NCI-H2227 treated with DMSO at 0.1 percent for 48 hours (cell line): ENCODE measurements around the gene MZT2A.
A peak's percentile ranks its signal among the peaks of the same experiment; 100 is the strongest.
"Not testable (repeated sequence)": the region's sequence is repeated elsewhere in the genome, so short reads cannot be mapped to it uniquely, and the experiment has no call there.

Experiments used
- DNase-seq: peaks from one replicate; lab custom pipeline; 2025; lab: John Stamatoyannopoulos, UW

MZT2A gene

DNA sequence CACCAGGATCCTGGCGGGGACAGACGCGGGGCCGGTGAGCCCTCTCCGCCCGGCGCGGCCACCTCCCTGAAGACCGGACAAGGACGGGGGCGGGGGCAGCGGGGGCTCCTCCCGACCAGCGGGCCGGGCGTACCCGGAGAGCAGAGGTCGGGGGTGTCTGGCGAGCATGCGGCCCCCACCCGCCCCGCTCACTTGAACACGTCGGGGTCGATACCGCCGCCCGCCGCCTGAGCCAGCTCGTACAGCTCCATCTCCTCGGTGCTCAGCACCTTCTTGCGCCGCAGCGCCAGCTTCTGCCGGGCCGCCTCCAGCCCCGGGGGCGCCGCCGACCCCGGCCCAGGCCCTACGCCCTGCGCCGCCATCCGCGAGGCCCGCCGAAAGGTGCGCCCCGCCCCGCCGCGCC lies at the start of gene MZT2A:
MZT2A (minus strand) TSS at position 383 of the 403 bp plus-strand sequence; CDS start at position 362, 21 bp downstream.
- not testable (repeated sequence) for DNase-seq

GRCh38 chr2:131538856-131539255 lies 46.7 kb upstream of the MZT2A start:
- not testable (repeated sequence) for DNase-seq

DNA sequence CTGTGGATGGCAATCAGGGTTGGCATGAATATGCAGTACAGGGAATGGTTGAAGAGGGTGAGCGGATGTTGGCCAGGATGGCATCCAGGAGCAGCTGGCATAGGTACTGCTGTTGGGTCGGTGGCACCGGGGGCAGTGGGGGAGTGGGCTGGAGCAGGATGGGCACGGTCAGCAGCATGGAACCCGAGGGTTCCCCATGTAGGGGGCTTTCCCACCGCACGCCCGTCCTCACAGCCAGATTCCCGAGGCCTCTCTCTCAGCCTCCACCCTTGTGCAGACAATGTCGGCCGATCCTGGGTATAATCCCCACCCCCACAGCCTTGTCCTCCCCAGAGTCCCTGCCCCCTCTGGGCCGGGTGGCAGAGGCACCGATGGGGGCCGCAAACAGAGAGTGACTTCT lies 44.6 kb upstream of the MZT2A start:
- not testable (repeated sequence) for DNase-seq

GRCh38 chr2:131535951-131536826 lies 44.0 kb upstream of the MZT2A start:
- not testable (repeated sequence) for DNase-seq

DNA sequence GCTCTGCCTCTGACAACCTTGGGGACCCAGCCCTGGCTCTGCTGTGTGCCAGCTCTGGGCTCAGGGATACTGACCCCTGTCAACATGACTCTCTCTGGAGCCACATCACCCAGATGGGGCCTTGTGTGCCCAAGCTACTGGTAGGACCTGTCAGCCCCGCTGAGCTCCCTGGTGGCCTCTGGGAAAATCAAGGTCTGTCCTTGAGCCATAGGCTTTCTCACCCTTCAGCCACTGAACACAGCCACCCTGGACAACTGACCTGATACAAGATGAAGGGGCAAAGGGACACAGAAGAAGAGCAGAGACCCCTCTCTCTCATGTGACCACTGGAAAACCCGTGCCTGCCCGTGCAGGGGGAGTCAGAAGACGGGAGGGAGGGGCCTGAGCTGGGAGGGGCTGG lies 43.3 kb upstream of the MZT2A start:
- DNase-seq: no peak

GRCh38 chr2:131534965-131535364 lies 42.8 kb upstream of the MZT2A start:
- not testable (repeated sequence) for DNase-seq

DNA sequence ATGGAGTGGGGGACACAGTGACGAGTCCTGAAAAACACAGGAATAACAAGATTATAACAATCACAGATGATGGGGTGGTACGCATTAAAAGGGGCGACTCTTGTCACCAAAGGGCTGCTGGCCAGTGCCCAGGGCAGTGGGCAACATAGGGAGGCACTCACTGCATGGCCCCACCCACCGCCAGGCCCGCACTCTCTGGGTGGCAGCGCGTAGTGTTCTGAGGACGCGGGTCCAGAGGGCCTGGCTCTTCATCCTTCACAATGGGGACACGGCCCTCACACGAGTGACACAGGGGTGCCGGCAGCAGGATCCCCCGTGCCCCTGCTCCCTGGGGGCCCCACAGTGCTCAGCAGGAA lies 42.1 kb upstream of the MZT2A start:
- not testable (repeated sequence) for DNase-seq

DNA sequence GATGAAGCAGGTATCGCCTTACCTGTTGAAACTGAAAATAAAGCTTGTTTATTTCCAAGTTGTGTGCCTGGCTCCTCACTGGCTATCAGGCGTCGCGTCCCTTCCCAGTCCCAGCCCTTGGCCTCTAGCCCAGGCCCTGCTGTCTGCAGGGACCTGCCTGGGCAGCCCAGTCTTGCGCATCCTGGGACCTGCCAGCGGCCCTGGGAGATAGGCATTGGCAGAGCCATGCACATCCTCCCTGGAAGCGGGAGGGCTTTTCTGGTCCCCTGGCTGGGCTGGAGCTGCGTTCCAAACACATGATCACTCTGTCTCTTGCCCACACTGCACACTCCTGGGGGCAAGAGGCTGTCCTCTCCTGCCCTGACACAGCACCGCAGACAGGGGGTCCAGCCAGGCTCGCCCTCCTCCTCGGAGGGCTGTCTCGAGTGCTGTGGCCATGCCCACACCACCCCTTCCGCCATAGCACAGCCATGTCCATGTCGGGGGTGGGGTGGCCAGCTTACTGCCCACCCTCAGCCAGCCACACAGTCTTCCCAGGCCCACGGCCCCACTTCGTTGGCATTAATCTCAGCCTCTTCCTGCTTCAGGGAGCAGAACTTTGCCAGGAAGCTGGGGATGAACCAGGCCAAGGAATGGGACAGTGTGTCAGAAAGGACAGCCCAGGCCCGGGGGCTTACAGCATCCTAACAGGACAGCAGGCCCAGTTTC lies 41.6 kb upstream of the MZT2A start:
- not testable (repeated sequence) for DNase-seq

DNA sequence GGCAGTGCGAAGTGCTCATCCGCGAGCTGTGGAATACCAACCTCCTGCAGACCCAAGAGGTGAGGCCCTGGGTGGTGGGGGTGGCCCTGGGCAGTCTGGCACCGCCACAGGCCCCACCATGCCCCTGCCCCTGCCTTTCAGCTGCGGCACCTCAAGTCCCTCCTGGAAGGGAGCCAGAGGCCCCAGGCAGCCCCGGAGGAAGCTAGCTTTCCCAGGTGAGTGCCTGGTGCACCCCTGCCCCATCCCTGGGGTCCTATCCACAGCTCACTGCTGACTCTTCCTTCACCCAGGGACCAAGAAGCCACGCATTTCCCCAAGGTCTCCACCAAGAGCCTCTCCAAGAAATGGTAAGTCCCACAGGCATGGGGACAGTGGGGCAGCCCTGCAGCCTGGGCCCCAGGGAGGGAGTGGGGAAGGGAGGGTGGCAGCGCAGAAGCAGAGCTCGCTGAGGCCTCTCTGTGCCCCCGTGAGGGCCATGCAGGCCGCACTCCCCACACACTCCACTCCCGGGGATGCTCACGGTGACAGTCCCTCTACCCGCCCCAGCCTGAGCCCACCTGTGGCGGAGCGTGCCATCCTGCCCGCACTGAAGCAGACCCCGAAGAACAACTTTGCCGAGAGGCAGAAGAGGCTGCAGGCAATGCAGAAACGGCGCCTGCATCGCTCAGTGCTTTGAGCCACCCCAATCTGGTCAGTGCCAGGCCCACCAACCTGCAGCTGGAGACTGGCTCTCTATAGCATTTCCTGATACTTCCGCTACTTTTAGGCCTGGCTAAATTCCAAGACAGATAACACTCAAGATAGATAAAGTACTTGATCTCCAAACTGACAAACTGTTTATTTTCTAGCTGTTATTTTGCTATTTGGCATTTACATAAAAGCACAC lies 40.8 kb upstream of the MZT2A start:
- not testable (repeated sequence) for DNase-seq

- DNase-seq: not testable (repeated sequence)
Measured at GRCh38 chr2:131531547-131532185, 39.5 kb upstream of the MZT2A start.

DNA sequence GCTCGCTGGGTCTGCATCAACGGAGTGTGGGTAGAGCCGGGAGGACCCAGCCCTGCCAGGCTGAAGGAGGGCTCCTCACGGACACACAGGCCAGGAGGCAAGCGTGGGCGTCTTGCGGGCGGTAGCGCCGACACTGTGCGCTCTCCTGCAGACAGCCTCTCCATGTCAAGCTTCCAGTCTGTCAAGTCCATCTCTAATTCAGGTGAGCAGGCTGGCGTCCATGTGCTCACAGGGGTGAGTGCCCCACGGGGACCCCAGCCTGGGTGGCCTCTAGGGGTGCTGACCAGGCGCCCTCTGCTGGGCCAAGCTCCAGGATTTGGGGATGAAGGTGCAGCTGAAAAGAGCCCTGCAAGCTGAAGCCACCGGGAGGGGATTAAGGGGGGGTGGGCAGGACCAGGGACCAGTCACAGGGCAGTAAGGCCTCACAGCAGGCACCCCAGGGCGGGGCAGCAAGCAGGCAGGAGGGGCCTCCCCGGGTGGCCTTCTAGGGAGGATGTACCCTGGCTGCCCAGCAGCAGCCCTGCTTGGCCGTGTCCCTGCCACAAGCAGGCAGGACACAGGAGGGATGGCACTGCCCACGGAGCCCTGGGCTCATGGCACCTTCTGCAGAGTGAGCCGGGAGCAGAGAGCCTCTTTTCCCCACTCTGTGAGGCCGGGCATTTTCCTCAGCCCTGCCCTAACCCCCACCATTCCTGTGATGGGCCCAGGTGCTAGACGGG lies 38.6 kb upstream of the MZT2A start:
- not testable (repeated sequence) for DNase-seq

- not testable (repeated sequence) for DNase-seq
Measured at GRCh38 chr2:131529864-131530445, 37.8 kb upstream of the MZT2A start.

DNA sequence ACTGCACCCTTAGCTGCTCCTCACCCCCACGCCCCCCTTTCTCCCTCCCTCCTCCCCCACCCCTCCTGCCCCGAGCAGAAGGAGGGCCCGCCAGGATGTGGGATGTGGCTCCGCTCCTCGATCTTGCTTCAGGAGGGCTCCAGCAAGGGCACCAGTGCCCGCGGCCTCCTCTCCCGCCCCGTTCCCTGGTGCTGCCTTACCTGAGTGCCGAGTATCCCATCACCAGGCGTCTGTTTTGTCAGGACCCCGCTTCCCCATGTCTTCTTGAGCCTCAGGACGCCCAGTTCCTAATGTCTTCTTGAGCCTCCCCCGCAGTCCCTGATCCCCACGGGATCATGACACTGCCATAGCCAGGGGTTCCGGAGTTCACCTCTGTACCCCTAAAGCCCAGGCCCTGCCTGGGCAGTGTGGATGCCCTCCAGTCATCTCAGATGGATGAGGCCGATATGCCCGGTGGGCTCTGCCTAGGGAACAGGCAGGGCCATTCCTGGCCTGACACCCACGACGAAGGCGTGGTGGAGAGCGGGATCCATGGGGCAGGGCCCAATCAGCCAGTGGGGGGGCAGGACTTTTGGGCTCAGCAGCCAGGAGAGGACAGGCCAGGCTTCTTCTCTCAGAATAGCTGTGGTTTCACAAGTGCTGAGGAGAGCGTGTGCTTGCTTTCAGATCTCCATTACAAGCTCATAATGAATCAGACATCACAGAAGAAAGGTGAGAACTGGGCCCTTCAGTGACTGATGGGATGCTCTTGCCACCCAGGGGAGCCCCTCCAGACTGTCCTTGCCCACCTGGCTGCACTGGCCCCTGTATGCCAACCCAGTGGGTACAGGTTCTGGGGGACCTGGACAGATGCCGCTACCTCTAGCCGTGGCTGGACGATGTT lies 37.0 kb upstream of the MZT2A start:
- DNase-seq: peak; percentile 38

- peak; percentile 60 for DNase-seq
Measured at GRCh38 chr2:131527131-131528001, 35.2 kb upstream of the MZT2A start, which contains the start of gene CCDC74A. TSS of gene CCDC74A (plus strand) at chr2:131527888. CDS start at chr2:131527971, 83 bp downstream.

DNA sequence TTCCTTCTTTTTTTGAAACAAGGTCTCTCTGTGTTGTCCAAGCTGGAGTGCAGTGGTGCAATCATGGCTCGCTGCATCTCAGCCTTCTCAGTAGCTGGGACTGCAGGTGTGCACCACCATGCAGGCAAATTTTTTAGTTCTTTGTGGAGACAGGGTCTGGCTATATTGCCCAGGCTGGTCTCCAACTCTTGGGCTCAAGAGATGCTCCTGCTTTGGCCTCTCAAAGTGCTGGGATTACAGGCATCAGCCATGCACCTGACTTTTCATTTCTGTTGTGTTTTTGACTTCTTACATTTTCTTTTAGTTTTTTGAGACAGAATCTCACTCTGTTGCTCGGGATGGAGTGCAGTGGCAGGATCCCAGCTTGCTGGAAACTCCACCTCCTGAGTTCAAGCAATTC lies 33.1 kb upstream of the MZT2A start:
- DNase-seq: not testable (repeated sequence)

DNA sequence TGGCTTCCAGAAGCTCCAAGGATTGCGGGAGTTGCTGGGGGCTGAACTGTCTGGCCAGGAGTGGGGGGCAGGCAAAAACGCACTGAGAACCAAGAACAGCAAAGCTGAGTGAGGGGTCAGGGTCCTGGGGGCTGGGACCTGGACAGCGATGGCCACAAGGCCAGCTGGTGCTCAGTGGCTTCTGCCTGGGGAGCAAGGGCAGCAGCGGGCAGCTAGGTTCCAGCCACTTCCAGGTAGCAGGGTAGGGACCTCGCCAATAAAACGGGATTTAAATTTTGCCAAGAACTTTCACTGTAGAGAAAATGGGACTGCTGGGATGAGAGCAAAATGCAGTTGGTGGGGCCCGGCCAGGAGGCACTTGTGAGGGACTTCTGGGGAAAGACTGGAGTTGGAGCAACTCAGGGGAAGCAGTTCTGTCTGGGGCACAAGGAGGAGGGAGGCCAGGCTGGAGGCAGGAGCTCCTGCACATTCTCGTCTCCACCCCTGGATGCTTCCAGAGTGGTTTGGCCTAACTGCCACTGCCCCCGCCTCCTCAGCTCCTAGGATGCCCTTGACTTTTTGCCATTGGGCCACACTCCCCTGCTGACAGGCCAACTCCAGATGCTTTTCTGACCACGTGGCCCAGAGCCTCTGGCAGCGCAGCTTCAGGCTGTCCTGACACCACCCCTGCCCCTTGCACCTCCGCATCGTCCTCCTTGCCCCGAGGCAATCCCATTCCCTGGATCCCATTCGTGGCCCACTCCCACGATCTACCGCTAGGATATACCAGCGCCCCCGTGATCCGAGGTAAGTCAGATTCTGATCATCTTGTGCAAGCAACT lies 30.0 kb upstream of the MZT2A start:
- no peak for DNase-seq

DNA sequence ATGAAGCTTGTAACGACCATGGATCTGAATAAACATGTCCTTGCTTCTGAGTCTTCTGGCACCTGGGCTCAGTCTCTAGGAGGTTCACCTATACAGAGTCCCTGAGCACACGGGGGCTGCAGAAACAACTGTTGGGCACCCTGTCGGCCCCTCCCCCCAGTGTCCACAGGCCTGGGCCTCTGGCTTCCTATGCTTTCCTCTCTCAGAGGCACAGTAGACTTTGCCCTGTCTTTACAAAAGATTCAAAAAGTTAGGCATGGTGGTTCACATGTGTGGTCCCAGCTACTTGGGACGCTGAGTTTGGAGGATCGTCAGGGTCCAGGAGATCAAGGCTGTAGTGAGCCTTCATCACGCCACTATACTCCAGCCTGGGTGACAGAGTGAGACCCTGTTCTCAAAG lies 29.3 kb upstream of the MZT2A start:
- not testable (repeated sequence) for DNase-seq
